Lung (tissue), 12 donors: ENCODE measurements around the gene THEM4. TPM values are rescaled to one million over a fixed set of nuclear protein-coding genes. Genes with fewer than 3 reads are reported as not detected.
"Not testable (repeated sequence)": the region's sequence is repeated elsewhere in the genome, so short reads cannot be mapped to it uniquely, and the experiment has no call there.

Experiments used
- ATAC-seq: fragments of 200-7000 bp; cut with Tn5 transposase; one replicate; pipeline ENCODE4 v1.9.1; 2020; ENCODE audit warnings: moderate number of reproducible peaks; ENCODE audit not compliant: insufficient read depth, low FRiP score
- DNase-seq, 3 donors: peaks; one replicate each; pipeline ENCODE4 v3.0.0-alpha.2; 2013 to 2017
- H3K27ac ChIP-seq, 2 donors: one replicate each; pipeline ENCODE4 v1.5.1; 2013; ENCODE audit warnings: mild to moderate bottlenecking in 2 of 2, moderate library complexity in 2 of 2, control low read depth in 1 of 2, inconsistent platforms in 1 of 2, low read depth in 1 of 2, low read length in 1 of 2
- H3K27me3 ChIP-seq, 3 donors: one replicate each; pipeline ENCODE4 v1.5.1; 2013; ENCODE audit warnings: low read length in 2 of 3; ENCODE audit not compliant: control insufficient read depth in 3 of 3, insufficient read depth in 3 of 3
- H3K36me3 ChIP-seq, 4 donors: one replicate each; pipeline ENCODE4 v1.5.1; 2013; ENCODE audit warnings: low read length in 4 of 4, mild to moderate bottlenecking in 1 of 4, moderate library complexity in 1 of 4; ENCODE audit not compliant: control insufficient read depth in 4 of 4, insufficient read depth in 4 of 4
- H3K4me1 ChIP-seq, 5 donors: one replicate each; pipeline ENCODE4 v1.5.1; 2013; ENCODE audit warnings: low read length in 5 of 5, mild to moderate bottlenecking in 2 of 5, moderate library complexity in 1 of 5; ENCODE audit not compliant: control insufficient read depth in 5 of 5, insufficient read depth in 5 of 5
- H3K4me3 ChIP-seq: one replicate; pipeline ENCODE4 v1.5.1; 2013; ENCODE audit warnings: mild to moderate bottlenecking, control low read depth, moderate library complexity
- H3K9ac ChIP-seq, 2 donors: one replicate each; pipeline ENCODE4 v1.5.1; 2013; ENCODE audit warnings: low read length in 2 of 2, control low read depth in 1 of 2; ENCODE audit not compliant: insufficient read depth in 1 of 2
- H3K9me3 ChIP-seq, 4 donors: one replicate each; pipeline ENCODE4 v1.5.1; 2013; ENCODE audit warnings: low read length in 3 of 4, mild to moderate bottlenecking in 1 of 4, moderate library complexity in 1 of 4; ENCODE audit not compliant: control insufficient read depth in 4 of 4, insufficient read depth in 3 of 4
- CTCF ChIP-seq: IDR thresholded peaks from 2 replicates; pipeline ENCODE4 v1.5.1; 2012; ENCODE audit warnings: mild to moderate bottlenecking; ENCODE audit errors: control extremely low read depth, extremely low read depth
- WGBS, 2 donors: extraction: QIAGEN DNeasy Blood & Tissue Kit; methylation state at CpG; one replicate each; pipeline ENCODE4 v1.1.7; 2013; 5-methylcytosine and 5-hydroxymethylcytosine counted together
- polyA plus RNA-seq, 2 donors: library from polyadenylated mRNA; stranded (reverse); fragments of 200-250 nt; gene quantifications; one replicate each; pipeline ENCODE4 v1.2.1, GENCODE V29; 2013
- total RNA-seq, 2 donors: library from RNA; depleted of rRNA in 1 of 2; stranded (reverse); fragments of >200 nt in 1 of 2; gene quantifications; one replicate each; pipeline ENCODE4 v1.2.1, GENCODE V29; 2014 to 2021
- donor health status: control.
- donor health status: control.
- donor health status: Bipolar disorder and iron deficiency.
- donor health status: healthy.
- donor health status: DM: yes; HTN: yes; CAD: no.

THEM4 gene
- total and polyA plus RNA-seq, 4 donors = 10.3 to 15.7 (median 13.6) TPM

GRCh38 chr1:151875419-151876097, 33.8 kb downstream of the THEM4 start:
- no peaks in the 10 kb centered on the region for H3K27me3 ChIP-seq
- no peak overlapping the region for H3K4me3 ChIP-seq
- WGBS, 2 donors = 98 to 100% methylated on average over 1 of the region's 1 CpG
- H3K27ac ChIP-seq = no peak overlapping the region
- no peaks in the 10 kb centered on the region for H3K9me3 ChIP-seq
- H3K4me1 ChIP-seq = peaks cover 0 to 8% (median 0%) of the 10 kb centered on the region in 5 donors
- no peak overlapping the region for H3K9ac ChIP-seq
- no peak for ATAC-seq
- no peak for DNase-seq
- TF ChIP-seq CTCF = no peak
- peaks cover 0 to 8% (median 8%) of the 10 kb centered on the region in 4 donors for H3K36me3 ChIP-seq

- H3K9ac ChIP-seq, ATAC-seq, H3K9me3 ChIP-seq, H3K27ac ChIP-seq, H3K36me3 ChIP-seq, DNase-seq, H3K4me1 ChIP-seq, H3K4me3 ChIP-seq, H3K27me3 ChIP-seq: not testable (repeated sequence)
- 32 to 66% methylated on average over 9 of the region's 9 CpGs for WGBS, 2 donors
Observed at GRCh38 chr1:151872776-151873175, 36.5 kb downstream of the THEM4 start.

- H3K4me3 ChIP-seq = no peak overlapping the region
- WGBS, 2 donors = 63 to 65% methylated on average over 5 of the region's 5 CpGs
- H3K9ac ChIP-seq = no peak overlapping the region
- peaks cover 0 to 8% (median 6%) of the 10 kb centered on the region in 4 donors for H3K36me3 ChIP-seq
- TF ChIP-seq CTCF = no peak
- ATAC-seq (no peak), DNase-seq (no peak)
- no peaks in the 10 kb centered on the region for H3K27me3 ChIP-seq
- no peak overlapping the region for H3K27ac ChIP-seq
- peaks cover 0 to 8% (median 5%) of the 10 kb centered on the region in 5 donors for H3K4me1 ChIP-seq
- H3K9me3 ChIP-seq = no peaks in the 10 kb centered on the region
Observed at GRCh38 chr1:151871284-151872030, 37.9 kb downstream of the THEM4 start.

GRCh38 chr1:151868486-151868885, 40.8 kb downstream of the THEM4 start:
- Histone ChIP-seq H3K27ac (no peak overlapping the region), H3K9me3 (no peaks in the 10 kb centered on the region), H3K9ac (no peak overlapping the region), H3K36me3 (peaks cover 0 to 4% (median 1%) of the 10 kb centered on the region in 4 donors), H3K4me3 (no peak overlapping the region), H3K4me1 (peaks cover 0 to 12% (median 5%) of the 10 kb centered on the region in 5 donors), H3K27me3 (no peaks in the 10 kb centered on the region)
- 39 to 41% methylated on average over 3 of the region's 3 CpGs for WGBS, 2 donors
- peak; percentile 83 to 97 (median 97) for DNase-seq
- no peak for TF ChIP-seq CTCF
- no peak for ATAC-seq
